Measurements from ENCODE around the gene COQ8B.
"Not testable (repeated sequence)": the region's sequence is repeated elsewhere in the genome, so short reads cannot be mapped to it uniquely, and the experiment has no call there.

The COQ8B gene

DNA sequence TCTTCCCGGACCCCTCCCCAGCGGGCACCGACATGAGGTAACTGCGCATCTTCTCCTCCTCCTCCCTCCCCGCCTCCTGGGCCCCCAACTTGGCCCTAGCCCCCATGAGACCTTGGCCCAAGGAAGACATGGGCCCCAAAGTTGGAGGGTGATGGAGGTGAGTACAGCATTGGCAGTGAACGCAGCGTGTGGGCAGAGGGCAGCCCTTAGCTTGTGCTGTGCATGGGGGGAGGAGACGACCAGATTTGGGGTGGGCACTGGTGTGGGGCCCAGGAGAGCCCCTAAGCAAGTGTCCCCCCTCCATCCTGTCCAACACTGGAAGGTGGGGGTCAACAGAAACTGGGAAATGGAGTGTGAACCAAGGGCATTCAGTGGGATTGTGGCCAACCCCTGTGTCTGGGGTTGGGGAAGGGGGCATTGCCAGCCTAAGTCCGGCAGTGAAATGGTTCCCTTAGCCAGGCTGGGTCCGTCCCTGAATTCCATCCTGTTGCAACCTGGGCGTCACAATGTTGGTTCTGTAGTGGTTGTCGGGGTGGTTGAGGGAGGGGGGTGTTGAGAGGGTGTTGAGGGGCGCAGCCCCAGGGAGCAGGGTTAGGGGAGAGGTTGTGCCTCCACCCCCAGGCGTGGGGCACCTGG is 49.8 kb downstream of the COQ8B start:
- DNase-seq (ENCODE audit: low spot score) = no peak

DNA sequence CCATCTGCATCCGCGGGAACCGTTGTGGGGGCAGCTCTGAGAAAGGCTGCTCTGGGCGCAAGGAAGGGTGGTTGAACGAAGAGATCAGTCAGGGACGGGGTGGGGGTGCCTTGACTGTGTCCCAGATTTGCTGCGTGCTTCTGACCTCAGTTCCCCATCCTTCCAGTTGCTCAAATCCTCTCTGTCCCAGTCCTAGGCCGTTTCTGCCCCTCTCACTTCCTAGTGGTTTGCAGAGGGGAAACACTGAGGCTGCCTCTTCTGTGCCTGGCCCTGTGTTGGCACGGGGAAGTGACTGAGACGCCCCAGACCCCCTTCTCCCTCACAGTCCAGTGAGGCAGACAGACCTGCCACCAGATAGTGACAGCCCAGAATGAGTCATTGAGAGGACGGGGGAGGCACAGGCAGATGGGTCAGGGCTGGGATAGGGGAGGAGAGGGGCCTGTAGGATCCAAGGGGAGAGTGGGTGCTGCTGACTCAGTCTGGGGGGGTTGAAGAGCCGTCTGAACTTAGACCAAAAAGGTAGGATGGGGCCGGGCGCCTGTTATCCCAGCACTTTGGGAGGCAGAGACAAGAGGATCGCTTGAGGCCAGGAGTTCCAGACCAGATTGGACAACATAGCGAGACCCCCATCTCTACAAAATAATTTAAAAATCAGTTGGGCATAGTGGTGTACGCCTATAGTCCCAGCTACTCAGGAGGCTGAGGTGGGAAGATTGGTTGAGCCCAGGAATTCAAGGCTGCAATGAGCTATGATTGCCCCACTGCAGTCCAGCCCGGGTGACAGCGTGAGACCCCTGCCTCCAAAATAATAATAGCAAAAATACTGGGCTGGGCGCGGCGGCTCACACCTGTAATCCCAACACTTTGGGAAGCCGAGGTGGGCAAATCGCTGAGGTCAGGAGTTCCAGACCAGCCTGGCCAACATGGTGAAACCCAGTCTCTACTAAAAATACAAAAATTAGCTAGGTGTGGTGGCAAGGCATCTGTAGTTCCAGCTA is 52.7 kb downstream of the COQ8B start:
- DNase-seq (ENCODE audit: low spot score) = no peak

DNA sequence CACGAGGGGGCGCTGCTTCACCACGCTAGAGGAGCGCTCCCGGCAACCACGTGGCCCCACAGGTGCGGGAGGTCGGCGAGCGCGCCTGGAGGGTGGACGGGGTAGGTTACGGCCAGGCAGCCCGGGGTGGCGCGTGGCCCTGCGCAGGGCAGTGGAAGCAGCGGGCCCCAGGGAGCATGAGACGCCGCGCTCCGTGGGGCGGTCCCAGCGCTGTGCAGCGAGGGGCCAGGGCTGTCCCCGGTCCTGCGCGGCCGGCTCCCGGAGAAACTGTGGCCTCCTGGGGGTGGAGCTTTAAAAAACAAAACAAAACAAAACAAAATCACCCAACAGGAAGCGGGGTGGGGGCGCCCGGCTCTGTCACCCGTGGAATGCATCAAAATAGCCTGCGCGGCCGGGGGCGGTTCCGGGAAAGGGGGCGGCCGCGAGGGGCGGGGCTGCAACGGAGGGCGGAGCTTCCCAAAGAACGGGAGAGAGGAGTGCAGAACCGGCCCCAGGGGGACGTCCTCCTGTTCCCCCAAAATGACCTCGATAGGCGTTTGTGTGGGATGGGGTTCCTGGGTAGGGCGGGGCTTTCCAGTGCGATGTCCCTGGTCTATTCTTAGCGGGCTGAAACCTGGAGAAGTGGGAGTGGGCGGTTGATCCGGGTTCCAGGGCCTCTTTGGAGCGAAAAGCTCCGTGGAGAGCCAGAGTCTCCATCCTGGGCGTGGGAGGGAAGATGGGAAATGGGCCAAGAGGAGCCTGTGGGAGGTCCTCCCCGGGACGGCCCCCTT is 53.6 kb downstream of the COQ8B start:
- DNase-seq (ENCODE audit: low spot score) = peak; percentile 91

DNA sequence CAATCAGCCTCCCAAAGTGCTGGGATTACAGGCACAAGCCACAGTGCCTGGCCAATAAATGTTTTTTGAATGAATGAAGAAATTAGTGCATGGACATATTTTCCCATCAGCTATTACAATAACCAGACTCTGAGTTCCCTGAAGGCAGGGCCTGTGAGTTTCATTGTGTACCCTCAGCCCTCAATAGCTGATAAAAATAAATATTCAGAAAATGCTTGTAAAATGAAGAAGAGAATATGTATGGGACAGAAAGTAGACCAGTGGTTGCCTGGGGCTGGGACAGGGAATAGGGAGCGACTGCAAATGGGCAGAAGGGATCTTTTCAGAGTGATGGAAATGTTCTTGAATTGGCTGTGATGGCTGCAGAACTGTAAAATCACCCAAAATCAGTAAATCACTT is 55.1 kb downstream of the COQ8B start:
- no peak for DNase-seq (ENCODE audit: low spot score)

DNA sequence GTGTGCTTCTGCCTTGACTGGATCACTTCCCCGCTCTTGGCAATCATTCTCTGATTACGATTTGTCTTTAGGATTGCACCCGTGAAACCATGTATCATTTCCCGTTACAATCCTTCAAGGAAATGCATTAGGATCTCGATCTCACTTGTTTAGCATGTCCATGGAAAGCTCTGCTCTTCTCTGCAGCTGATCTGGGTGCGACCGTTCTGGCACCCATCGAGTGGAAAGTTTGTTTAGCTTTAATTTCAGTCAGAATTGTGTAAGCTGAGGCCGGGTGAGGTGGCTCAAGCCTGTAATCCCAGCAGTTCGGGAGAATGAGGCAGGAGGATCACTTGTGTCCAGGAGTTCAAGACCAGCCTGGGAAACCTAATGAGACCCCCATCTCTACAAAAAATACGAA is 57.1 kb downstream of the COQ8B start:
- DNase-seq (ENCODE audit: low spot score) = no peak

DNA sequence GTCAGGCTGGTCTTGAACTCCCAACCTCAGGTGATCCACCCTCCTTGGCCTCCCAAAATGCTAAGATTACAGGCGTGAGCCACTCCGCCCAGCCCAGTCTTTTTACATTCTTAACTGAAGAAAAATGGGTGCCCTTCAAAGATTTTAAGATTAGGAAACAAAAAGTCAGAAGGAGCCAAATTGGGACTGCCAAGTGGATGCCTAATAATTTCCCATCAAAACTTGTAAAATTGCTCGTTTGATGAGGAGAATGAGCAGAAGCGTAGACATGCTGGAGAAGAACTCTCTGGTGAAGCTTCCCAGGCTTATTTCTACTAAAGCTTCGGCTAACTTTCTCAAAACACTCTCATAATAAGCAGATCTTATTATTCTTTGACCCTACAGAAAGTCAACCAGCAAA is 57.6 kb downstream of the COQ8B start:
- DNase-seq (ENCODE audit: low spot score) = no peak

DNA sequence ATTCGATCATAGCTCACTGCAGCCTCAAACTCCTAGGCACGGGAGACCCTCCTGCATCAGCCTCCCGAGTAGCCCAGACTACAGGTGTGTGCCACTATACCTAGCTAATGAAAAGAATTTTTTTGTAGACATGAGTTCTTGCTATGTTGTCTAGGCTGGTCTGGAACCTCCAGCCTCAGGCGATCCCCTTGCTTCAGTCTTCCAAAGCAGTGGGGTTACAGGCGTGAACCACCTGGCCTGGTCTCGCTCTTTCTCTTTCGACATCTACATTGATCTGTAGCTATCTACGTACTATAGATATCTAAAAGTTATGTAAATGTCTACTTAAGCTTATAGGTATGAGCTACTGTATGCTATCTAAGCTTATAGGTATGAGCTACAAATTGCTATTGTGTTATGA is 58.7 kb downstream of the COQ8B start:
- no peak for DNase-seq (ENCODE audit: low spot score)

DNA sequence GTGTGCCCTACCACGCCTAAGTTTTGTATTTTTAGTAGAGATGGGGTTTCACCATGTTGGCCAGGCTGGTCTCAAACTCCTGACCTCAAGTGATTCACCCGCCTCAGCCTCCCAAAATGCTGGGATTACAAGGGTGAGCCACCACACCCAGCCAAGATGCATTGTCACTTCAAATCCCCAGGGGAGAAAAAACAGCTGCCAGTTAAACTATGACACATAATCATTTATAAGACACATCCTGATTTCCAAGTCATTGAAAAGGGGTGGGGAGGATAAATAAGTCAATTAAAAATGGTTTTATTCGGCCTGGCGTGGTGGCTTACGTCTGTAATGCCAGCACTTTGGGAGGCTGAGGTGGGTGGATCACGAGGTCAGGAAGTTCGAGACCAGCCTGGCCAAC is 61.0 kb downstream of the COQ8B start:
- not testable (repeated sequence) for DNase-seq (ENCODE audit: low spot score)

DNA sequence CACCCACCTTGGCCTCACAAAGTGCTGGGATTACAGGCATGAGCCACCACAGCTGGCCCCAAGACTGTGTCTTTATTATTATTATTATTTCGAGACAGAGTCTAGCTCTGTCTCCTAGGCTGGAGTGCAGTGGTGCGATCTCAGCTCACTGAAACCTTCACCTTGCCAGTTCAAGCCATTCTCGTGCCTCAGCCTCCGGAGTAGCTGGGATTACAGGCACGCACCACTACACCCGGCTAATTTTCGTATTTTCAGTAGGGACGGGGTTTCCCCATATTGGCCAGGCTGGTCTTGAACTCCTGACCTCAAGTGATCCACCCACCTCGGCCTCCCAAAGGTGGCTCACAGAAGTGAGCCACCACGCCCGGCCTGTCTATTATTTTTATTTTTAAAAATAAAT is 64.4 kb downstream of the COQ8B start:
- not testable (repeated sequence) for DNase-seq (ENCODE audit: low spot score)

DNA sequence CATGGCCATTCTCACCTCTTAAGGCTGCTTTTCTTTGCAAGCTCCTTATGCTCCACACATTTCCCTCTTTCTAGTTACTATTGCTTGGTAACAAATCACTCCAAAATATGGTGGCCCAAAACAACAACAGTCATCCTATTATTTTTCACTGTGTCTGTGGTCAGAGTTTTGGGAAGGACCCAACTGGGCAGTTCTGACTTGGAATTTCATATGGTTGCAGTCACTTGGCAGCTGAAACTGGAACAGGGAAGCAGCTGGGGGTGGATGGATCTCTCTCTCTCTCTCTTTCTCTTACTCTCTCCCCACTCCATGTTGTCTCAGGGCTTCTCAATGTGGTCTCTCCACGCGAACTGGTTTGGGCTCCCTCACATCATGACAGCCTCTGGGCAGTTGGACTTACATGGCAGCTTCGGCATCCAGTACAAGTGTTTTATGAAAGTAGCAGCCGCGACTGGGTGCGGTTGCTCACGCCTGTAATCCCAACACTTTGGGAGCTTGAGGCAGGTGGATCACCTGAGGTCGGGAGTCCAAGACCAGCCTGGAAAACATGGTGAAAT is 65.9 kb downstream of the COQ8B start:
- DNase-seq (ENCODE audit: low spot score) = no peak

DNA sequence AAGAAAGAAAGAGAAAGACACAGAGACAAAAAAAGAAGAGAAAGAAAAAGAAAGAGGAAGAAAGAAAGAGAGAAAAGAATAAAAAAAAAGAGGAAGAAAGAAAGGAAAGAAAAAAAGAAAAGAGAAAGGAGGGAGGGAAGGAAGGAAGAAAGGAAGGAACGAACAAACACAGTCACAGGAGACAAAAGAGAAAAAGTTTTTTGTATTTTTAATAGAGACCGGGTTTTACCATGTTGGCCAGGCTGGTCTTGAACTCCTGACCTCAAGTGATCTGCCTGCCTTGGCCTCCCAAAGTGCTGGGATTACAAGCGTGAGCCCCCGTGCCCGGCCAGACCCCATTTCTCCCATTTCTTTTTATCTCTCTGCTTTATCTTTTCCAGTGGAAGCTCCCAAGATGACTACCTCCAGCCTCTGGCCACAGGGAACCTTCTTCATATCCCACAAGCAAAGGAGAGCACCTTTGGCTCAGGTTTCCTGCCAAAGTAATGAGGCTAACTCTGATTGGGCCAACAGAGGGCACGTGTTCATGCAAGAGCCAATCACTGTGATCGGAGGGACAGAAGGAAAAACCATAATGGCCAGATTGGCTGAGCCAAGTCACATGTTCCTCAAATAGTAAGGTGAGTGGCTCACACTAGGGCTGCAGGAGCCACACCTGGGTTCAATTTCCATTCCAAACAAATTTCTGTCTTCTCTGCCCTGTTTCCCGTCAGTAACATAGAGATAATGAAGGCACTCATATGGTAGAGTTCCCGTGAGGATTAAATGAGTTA is 66.6 kb downstream of the COQ8B start:
- DNase-seq (ENCODE audit: low spot score) = not testable (repeated sequence)

DNA sequence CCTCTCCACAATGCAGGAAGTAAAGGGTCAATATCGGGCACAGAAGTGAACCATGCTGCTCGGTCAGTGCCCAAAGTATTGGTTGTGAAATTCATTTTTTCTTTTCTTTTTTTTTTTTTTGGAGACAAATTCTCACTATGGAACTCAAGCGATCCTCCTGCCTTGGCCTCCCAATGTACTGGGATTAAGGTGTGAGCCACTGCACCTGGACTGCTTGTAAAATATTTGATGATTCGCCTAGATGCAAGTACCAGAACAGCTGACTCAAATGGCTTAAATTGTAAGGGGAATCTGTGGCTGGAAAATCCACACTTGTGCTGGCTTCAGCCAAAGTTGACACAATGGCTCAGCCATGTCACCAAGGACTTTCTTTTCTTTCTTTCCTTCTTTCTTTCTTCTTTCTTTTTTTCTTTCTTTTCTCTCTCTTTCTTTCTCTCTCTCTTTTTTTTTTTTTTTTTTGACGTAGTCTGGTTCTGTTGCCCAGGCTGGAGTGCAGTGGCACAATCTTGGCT is 69.9 kb downstream of the COQ8B start:
- no peak for DNase-seq (ENCODE audit: low spot score)

DNA sequence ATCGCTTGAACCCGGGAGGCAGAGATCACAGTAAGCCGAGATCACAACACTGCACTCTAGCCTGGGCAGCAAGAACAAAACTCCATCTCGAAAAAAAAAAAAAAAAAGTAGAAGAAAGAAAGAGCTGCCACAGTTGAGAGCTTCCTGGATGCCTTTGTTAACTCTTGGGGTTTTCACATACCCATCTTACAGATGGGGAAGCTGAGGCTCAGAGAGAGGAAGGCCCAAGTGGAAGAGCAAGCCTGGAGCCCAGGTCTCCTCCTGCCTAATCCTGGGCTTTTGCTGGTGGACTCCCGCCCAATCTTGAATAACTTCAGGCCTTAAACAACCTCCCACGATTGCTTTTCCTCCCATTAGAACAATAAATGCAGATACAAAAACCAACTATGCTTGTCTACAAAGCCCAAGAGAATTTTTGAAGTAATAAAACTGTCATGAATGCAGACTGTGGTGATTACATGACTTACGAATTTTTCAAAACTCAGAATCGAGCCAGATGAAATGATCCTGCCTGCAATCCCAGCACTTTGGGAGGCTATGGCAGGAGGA is 73.9 kb downstream of the COQ8B start:
- DNase-seq (ENCODE audit: low spot score) = no peak

DNA sequence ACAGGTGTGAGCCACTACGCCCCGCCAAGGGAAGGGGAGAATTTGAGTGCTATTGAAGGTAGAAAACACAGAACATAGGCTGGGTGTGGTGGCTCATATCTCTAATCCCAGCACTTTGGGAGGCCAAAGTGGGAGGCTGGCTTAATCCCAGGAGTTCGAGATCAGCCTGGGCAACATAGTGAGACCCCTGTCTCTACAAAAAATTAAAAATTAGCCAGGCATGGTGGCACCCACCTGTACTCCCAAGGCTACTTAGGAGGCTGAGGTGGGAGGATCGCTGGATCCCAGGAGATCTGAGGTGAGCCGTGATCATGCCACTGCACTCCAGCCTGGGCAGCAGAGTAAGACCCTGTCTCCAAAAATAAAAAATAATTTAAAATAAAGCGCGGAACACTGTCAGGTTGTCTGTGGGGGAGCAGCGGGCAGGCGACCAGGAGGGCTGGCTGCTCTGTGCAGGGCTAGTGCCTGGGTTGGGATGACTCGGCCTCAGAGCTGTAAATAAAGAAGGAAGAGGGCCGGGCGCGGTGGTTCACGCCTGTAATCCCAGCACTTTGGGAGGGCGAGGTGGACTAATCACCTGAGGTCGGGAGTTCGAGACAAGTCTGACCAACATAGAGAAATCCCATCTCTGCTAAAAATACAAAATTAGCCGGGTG is 74.5 kb downstream of the COQ8B start:
- DNase-seq (ENCODE audit: low spot score) = no peak

Data from HuH-7.5 (cell line).